HepG2 (cell line): Measurements from ENCODE around the gene SIX5. TPM values are rescaled to one million over a fixed set of nuclear protein-coding genes. Genes with fewer than 3 reads are reported as not detected.

Experiments
- CHCHD3 ChIP-seq: sonication (generic); formaldehyde crosslinking; IDR thresholded peaks from 2 replicates; pipeline ENCODE4 v1.8.0; 2022; ENCODE audit warnings: mild to moderate bottlenecking, missing genetic modification reagents, moderate library complexity
- ELF4 ChIP-seq: sonication (generic); formaldehyde crosslinking; IDR thresholded peaks from 2 replicates; pipeline ENCODE4 v1.5.0; 2020; ENCODE audit warnings: missing genetic modification reagents, mild to moderate bottlenecking, moderate library complexity, borderline replicate concordance
- ERF ChIP-seq: IDR thresholded peaks from 2 replicates; pipeline ENCODE4 v1.6.1; 2018; ENCODE audit warnings: missing biosample characterization, missing genetic modification reagents
- NBN ChIP-seq: fragments of 450-650 bp; conservative IDR thresholded peaks from 2 replicates; pipeline ENCODE4 v1.6.1; 2017
- NFE2L2 ChIP-seq: fragments of 150-350 bp; IDR thresholded peaks from 2 replicates; pipeline ENCODE4 v1.6.1; 2014; ENCODE audit warnings: low read length
- POLR2G ChIP-seq: fragments of 200-400 bp; formaldehyde crosslinking; IDR thresholded peaks from 2 replicates; pipeline ENCODE4 v1.6.1; 2018; ENCODE audit warnings: mild to moderate bottlenecking, low read depth, low read length, moderate library complexity
- SIX4 ChIP-seq: sonication (generic); formaldehyde crosslinking; IDR thresholded peaks from 2 replicates; pipeline ENCODE4 v1.4.0; 2020; ENCODE audit warnings: missing genetic modification reagents
- SRY ChIP-seq: sonication (generic); formaldehyde crosslinking; IDR thresholded peaks from 2 replicates; pipeline ENCODE4 v1.8.0; 2022; ENCODE audit warnings: mild to moderate bottlenecking, missing genetic modification reagents
- TMF1 ChIP-seq: sonication (generic); formaldehyde crosslinking; IDR thresholded peaks from 2 replicates; pipeline ENCODE4 v1.8.1; 2022; ENCODE audit warnings: low read depth, missing genetic modification reagents
- ZNF264 ChIP-seq: sonication (generic); formaldehyde crosslinking; IDR thresholded peaks from 2 replicates; pipeline ENCODE4 v1.4.0; 2020; ENCODE audit warnings: missing genetic modification reagents
- ZNF644 ChIP-seq: IDR thresholded peaks from 2 replicates; pipeline ENCODE4 v1.6.1; 2016; ENCODE audit warnings: low read depth
- ZNF772 ChIP-seq: sonication (generic); formaldehyde crosslinking; IDR thresholded peaks from 2 replicates; pipeline ENCODE4 v1.5.0; 2020; ENCODE audit warnings: mild to moderate bottlenecking, missing genetic modification reagents
- ZSCAN22 ChIP-seq: sonication (generic); formaldehyde crosslinking; IDR thresholded peaks from 2 replicates; pipeline ENCODE4 v1.4.0; 2020; ENCODE audit warnings: mild to moderate bottlenecking, missing genetic modification reagents
- polyA plus RNA-seq, 8 experiments: library from polyadenylated mRNA; depleted of rRNA in 3 of 8; stranded (reverse) in 7 of 8; unstranded in 1 of 8; fragments of >200 nt; fragmentation: Illumina TruSeq in 4 of 8; extraction: Trizol in 4 of 8; gene quantifications; 2 replicates each; pipeline versions ENCODE4 v1.2.1 to v1.2.3, GENCODE V29; 2011 to 2016; ENCODE audit warnings: low read depth in 4 of 8, missing spikeins in 1 of 8, mixed read lengths in 1 of 8; ENCODE audit not compliant: insufficient read depth in 1 of 8
- total RNA-seq, 5 experiments: library from RNA; depleted of rRNA; stranded (reverse); fragments of >200 nt; fragmentation: Illumina TruSeq; extraction: Trizol; gene quantifications; 2 replicates each; pipeline ENCODE4 v1.2.3, GENCODE V29; 2016; ENCODE audit warnings: low read depth in 1 of 5
- TF ChIP-seq, protein P1 (sequence below): sonication (generic); formaldehyde crosslinking; IDR thresholded peaks from 2 replicates; pipeline ENCODE4 v1.5.0; 2020; ENCODE audit warnings: mild to moderate bottlenecking, missing genetic modification reagents, moderate library complexity
- TF ChIP-seq, protein P2 (sequence below): sonication (generic); formaldehyde crosslinking; conservative IDR thresholded peaks from 2 replicates; pipeline ENCODE4 v1.5.0; 2020; ENCODE audit warnings: missing genetic modification reagents
- TF ChIP-seq, protein P3 (sequence below): sonication (generic); formaldehyde crosslinking; IDR thresholded peaks from 2 replicates; pipeline ENCODE4 v1.4.0; 2020; ENCODE audit warnings: missing genetic modification reagents
- TF ChIP-seq, protein P4 (sequence below): sonication (generic); formaldehyde crosslinking; IDR thresholded peaks from 2 replicates; pipeline ENCODE4 v1.5.1; 2020; ENCODE audit warnings: missing genetic modification reagents, mild to moderate bottlenecking, borderline replicate concordance
- TF ChIP-seq, protein P5 (sequence below): sonication (generic); formaldehyde crosslinking; IDR thresholded peaks from 2 replicates; pipeline ENCODE4 v1.4.0; 2020; ENCODE audit warnings: missing genetic modification reagents, low read depth, mild to moderate bottlenecking, borderline replicate concordance
- TF ChIP-seq, protein P6 (sequence below): sonication (generic); formaldehyde crosslinking; IDR thresholded peaks from 2 replicates; pipeline ENCODE4 v1.4.0; 2020; ENCODE audit warnings: missing genetic modification reagents, mild to moderate bottlenecking, borderline replicate concordance

SIX5 gene
- total and polyA plus RNA-seq, 2 of the 13 experiments (the other 11 are each of a cell fraction or from before 2014, with no cell fraction given) = 7.7 to 10.5 TPM

DNA sequence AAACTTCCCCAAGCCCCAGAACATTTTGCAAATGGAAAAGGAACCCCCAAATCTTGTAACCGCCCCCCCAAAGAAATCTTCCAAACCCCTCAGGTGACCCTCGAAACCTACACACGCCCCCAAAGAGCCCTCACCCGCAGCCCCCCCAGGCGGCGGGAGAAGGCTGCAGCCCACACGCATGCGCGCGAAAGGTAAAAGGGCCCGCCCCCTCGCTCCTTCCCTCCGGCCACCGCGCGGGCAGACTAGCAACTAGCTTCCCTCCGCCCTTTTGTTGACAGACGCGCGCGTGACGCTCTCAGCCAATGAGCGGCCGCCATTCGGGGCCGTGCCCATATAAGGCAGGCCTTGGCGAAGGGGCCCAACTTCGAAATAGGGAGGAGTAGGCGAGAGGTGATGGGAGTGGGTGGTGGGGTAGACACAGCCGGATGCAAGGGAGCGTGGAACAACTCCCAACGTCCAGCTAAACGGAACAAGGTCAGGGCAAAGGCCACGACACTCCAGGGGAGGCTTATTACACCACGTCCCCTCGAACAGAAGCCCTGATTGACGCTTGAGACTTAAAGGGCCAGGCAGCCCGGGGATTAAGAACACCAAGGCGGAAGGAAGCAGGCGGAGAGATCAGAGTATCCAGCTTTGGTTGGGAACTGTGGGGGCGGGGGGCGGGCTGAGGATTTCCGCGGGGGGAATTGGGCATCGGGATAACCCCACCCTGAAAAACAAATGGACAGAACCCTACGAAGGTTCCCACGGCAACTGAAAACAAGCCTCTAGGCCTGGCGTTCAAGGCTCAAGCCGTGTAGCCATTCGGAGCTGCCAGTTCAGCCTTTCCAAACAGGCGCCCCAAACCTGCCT lies 51.7 kb downstream of the SIX5 start (continued):
- TF ChIP-seq ZNF772 = peak; percentile 96
- no peak for TF ChIP-seq ZNF644 (CRISPR knock-in tag)
- no peak for TF ChIP-seq CHCHD3 (CRISPR knock-in tag)
- TF ChIP-seq, protein P1, sequence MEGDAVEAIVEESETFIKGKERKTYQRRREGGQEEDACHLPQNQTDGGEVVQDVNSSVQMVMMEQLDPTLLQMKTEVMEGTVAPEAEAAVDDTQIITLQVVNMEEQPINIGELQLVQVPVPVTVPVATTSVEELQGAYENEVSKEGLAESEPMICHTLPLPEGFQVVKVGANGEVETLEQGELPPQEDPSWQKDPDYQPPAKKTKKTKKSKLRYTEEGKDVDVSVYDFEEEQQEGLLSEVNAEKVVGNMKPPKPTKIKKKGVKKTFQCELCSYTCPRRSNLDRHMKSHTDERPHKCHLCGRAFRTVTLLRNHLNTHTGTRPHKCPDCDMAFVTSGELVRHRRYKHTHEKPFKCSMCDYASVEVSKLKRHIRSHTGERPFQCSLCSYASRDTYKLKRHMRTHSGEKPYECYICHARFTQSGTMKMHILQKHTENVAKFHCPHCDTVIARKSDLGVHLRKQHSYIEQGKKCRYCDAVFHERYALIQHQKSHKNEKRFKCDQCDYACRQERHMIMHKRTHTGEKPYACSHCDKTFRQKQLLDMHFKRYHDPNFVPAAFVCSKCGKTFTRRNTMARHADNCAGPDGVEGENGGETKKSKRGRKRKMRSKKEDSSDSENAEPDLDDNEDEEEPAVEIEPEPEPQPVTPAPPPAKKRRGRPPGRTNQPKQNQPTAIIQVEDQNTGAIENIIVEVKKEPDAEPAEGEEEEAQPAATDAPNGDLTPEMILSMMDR (CRISPR knock-in tag) = peak; percentile 37
- TF ChIP-seq NFE2L2 = no peak
- TF ChIP-seq ZNF264 (CRISPR knock-in tag) = peak; percentile 75; the same call in 1 of the 2 replicates
- peak; percentile 67; the same call in 1 of the 2 replicates for TF ChIP-seq SIX4 (CRISPR knock-in tag)
- TF ChIP-seq, protein P2, sequence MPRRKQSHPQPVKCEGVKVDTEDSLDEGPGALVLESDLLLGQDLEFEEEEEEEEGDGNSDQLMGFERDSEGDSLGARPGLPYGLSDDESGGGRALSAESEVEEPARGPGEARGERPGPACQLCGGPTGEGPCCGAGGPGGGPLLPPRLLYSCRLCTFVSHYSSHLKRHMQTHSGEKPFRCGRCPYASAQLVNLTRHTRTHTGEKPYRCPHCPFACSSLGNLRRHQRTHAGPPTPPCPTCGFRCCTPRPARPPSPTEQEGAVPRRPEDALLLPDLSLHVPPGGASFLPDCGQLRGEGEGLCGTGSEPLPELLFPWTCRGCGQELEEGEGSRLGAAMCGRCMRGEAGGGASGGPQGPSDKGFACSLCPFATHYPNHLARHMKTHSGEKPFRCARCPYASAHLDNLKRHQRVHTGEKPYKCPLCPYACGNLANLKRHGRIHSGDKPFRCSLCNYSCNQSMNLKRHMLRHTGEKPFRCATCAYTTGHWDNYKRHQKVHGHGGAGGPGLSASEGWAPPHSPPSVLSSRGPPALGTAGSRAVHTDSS (CRISPR knock-in tag) = no peak
- no peak for TF ChIP-seq NBN
- no peak for TF ChIP-seq SRY (CRISPR knock-in tag)
- no peak for TF ChIP-seq ZSCAN22
- 0 out of 2 replicates have a peak, but pooled peaks have one; percentile 31 for TF ChIP-seq TMF1
- TF ChIP-seq, protein P3, sequence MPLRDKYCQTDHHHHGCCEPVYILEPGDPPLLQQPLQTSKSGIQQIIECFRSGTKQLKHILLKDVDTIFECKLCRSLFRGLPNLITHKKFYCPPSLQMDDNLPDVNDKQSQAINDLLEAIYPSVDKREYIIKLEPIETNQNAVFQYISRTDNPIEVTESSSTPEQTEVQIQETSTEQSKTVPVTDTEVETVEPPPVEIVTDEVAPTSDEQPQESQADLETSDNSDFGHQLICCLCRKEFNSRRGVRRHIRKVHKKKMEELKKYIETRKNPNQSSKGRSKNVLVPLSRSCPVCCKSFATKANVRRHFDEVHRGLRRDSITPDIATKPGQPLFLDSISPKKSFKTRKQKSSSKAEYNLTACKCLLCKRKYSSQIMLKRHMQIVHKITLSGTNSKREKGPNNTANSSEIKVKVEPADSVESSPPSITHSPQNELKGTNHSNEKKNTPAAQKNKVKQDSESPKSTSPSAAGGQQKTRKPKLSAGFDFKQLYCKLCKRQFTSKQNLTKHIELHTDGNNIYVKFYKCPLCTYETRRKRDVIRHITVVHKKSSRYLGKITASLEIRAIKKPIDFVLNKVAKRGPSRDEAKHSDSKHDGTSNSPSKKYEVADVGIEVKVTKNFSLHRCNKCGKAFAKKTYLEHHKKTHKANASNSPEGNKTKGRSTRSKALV (CRISPR knock-in tag) = peak; percentile 38; the same call in 1 of the 2 replicates
- TF ChIP-seq, protein P4, sequence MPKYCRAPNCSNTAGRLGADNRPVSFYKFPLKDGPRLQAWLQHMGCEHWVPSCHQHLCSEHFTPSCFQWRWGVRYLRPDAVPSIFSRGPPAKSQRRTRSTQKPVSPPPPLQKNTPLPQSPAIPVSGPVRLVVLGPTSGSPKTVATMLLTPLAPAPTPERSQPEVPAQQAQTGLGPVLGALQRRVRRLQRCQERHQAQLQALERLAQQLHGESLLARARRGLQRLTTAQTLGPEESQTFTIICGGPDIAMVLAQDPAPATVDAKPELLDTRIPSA (CRISPR knock-in tag) = no peak
- TF ChIP-seq, protein P5, sequence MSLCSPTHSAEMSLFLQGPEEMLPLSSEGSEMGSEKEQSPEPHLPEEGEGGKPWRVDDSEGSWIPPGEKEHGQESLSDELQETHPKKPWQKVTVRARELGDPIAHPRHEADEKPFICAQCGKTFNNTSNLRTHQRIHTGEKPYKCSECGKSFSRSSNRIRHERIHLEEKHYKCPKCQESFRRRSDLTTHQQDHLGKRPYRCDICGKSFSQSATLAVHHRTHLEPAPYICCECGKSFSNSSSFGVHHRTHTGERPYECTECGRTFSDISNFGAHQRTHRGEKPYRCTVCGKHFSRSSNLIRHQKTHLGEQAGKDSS (CRISPR knock-in tag) = no peak
- TF ChIP-seq POLR2G = peak; percentile 64; the same call in 1 of the 2 replicates
- TF ChIP-seq, protein P6, sequence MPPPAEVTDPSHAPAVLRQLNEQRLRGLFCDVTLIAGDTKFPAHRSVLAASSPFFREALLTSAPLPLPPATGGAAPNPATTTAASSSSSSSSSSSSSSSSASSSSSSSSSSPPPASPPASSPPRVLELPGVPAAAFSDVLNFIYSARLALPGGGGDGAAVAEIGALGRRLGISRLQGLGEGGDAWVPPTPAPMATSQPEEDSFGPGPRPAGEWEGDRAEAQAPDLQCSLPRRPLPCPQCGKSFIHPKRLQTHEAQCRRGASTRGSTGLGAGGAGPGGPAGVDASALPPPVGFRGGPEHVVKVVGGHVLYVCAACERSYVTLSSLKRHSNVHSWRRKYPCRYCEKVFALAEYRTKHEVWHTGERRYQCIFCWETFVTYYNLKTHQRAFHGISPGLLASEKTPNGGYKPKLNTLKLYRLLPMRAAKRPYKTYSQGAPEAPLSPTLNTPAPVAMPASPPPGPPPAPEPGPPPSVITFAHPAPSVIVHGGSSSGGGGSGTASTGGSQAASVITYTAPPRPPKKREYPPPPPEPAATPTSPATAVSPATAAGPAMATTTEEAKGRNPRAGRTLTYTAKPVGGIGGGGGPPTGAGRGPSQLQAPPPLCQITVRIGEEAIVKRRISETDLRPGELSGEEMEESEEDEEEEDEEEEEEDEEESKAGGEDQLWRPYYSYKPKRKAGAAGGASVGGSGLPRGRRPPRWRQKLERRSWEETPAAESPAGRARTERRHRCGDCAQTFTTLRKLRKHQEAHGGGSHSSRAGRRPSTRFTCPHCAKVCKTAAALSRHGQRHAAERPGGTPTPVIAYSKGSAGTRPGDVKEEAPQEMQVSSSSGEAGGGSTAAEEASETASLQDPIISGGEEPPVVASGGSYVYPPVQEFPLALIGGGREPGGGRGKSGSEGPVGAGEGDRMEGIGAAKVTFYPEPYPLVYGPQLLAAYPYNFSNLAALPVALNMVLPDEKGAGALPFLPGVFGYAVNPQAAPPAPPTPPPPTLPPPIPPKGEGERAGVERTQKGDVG (CRISPR knock-in tag) = no peak
- TF ChIP-seq ERF = peak; percentile 78
- peak; percentile 50; the same call in 1 of the 2 replicates for TF ChIP-seq ELF4 (CRISPR knock-in tag)
